Mammary epithelial cell (primary cell): Measurements from ENCODE around the gene TMEM255B.

Source experiments
- EZH2 ChIP-seq: IDR thresholded peaks from 2 replicates; pipeline ENCODE4 v1.6.1; 2012; ENCODE audit warnings: low read length, inconsistent platforms, borderline replicate concordance
- TF ChIP-seq, protein P1 (sequence below), 2 donors: IDR thresholded peaks in 1 of 2; conservative IDR thresholded peaks in 1 of 2; 2 replicates each; pipeline ENCODE4 v1.5.1; 2011 to 2012; ENCODE audit warnings: inconsistent platforms in 2 of 2, low read length in 2 of 2, mild to moderate bottlenecking in 2 of 2, control low read depth in 1 of 2, low read depth in 1 of 2; ENCODE audit not compliant: insufficient read depth in 1 of 2; ENCODE audit errors: extremely low read depth in 1 of 2

DNA sequence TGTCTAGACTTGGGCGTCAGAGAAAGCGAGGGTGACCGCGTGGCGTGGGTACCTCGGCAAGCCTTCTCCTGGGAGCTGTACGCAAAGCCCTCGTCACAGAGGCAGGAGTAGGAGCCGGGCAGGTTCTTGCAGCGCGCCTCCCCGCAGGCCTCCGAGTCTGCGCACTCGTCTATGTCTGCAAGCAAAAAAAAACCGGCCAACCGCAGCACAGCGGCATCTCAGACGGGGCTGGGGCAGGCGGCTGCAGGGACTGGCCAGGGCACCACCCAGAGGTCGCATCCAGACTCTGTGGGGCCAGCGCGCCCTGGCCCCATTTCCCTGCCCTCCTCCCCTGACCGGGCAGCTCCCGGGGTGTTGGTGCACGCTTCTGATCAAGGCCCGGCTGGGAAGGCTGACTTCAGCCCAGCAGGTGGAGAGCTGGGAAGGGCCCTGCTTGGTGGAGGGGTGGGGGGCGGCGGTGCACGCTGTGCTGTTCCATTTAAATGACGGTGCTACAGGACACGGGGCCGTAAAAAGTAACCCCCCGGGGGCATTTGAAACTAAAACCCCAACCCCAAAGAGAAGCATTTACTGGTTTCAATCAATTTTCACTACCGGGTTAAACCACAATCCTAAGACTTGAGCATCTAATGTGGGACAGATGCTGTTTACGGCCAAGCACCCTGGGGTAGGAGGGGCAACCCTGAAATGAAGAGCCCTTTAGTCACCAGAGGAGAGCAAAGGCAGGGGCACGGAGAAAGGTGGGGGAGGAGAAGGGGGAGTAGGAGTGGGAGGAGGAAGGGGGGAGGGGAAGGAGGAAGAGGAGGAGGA is 76.6 kb downstream of the TMEM255B start:
- TF ChIP-seq EZH2, result no peak
- TF ChIP-seq, protein P1, sequence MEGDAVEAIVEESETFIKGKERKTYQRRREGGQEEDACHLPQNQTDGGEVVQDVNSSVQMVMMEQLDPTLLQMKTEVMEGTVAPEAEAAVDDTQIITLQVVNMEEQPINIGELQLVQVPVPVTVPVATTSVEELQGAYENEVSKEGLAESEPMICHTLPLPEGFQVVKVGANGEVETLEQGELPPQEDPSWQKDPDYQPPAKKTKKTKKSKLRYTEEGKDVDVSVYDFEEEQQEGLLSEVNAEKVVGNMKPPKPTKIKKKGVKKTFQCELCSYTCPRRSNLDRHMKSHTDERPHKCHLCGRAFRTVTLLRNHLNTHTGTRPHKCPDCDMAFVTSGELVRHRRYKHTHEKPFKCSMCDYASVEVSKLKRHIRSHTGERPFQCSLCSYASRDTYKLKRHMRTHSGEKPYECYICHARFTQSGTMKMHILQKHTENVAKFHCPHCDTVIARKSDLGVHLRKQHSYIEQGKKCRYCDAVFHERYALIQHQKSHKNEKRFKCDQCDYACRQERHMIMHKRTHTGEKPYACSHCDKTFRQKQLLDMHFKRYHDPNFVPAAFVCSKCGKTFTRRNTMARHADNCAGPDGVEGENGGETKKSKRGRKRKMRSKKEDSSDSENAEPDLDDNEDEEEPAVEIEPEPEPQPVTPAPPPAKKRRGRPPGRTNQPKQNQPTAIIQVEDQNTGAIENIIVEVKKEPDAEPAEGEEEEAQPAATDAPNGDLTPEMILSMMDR (conservative IDR thresholded peaks at IDR 0.05 in 1 of 2, IDR thresholded peaks at IDR 0.05 in 1 of 2; ENCODE audit: extremely low read depth in 1 of 2, insufficient read depth in 1 of 2, low read depth in 1 of 2, low read length in 2 of 2), result no peak
